DND-41 (cell line): Measurements from ENCODE around the gene TMEM258.

ENCODE experiments used
- ATAC-seq: fragments of 200-7000 bp; cut with Tn5 transposase; 3 replicates; pipeline ENCODE4 v1.9.1; 2021; ENCODE audit warnings: low read depth; ENCODE audit not compliant: insufficient read depth
- DNase-seq: peaks from one replicate; pipeline ENCODE4 v3.0.0-alpha.2; 2020
- H2AFZ ChIP-seq: 2 replicates; pipeline ENCODE4 v1.6.0; 2012; ENCODE audit warnings: low read depth, low read length
- H3K27ac ChIP-seq: 2 replicates; pipeline ENCODE4 v1.5.1; 2012; ENCODE audit warnings: low read length, inconsistent platforms
- H3K27me3 ChIP-seq: fragments of 200-600 bp; sonication (generic); 2 replicates; pipeline ENCODE4 v1.6.0; 2012; ENCODE audit warnings: low read length, mild to moderate bottlenecking, inconsistent platforms; ENCODE audit not compliant: insufficient read depth, poor library complexity
- H3K36me3 ChIP-seq: 2 replicates; pipeline ENCODE4 v1.5.1; 2012; ENCODE audit warnings: low read length, inconsistent platforms; ENCODE audit not compliant: insufficient read depth
- H3K4me1 ChIP-seq: 2 replicates; pipeline ENCODE4 v1.5.1; 2012; ENCODE audit warnings: mild to moderate bottlenecking, low read length; ENCODE audit not compliant: insufficient read depth
- H3K4me2 ChIP-seq: 2 replicates; pipeline ENCODE4 v1.6.0; 2012; ENCODE audit warnings: mild to moderate bottlenecking, moderate library complexity, low read length, inconsistent platforms; ENCODE audit not compliant: insufficient read depth
- H3K4me3 ChIP-seq, 2 experiments: fragments of 200-600 bp in 1 of 2; shearing (Covaris generic) in 1 of 2; 2 replicates each; pipeline ENCODE4 v1.5.1; 2012 to 2016; ENCODE audit warnings: inconsistent platforms in 2 of 2, low read length in 2 of 2, mild to moderate bottlenecking in 2 of 2, low read depth in 1 of 2, moderate library complexity in 1 of 2
- H3K79me2 ChIP-seq: 2 replicates; pipeline ENCODE4 v1.6.0; 2012; ENCODE audit warnings: low read length, inconsistent platforms; ENCODE audit not compliant: insufficient read depth
- H3K9ac ChIP-seq: 2 replicates; pipeline ENCODE4 v1.6.0; 2012; ENCODE audit warnings: low read depth, mild to moderate bottlenecking, inconsistent platforms, low read length, moderate library complexity
- H3K9me3 ChIP-seq: 2 replicates; pipeline ENCODE4 v1.5.1; 2012; ENCODE audit warnings: low read length, moderate library complexity, mild to moderate bottlenecking, inconsistent platforms; ENCODE audit not compliant: insufficient read depth, severe bottlenecking
- H4K20me1 ChIP-seq: 2 replicates; pipeline ENCODE4 v1.6.0; 2012; ENCODE audit warnings: low read length; ENCODE audit not compliant: insufficient read depth
- CTCF ChIP-seq: IDR thresholded peaks from 2 replicates; pipeline ENCODE4 v1.5.1; 2012; ENCODE audit warnings: borderline replicate concordance, low read length, moderate library complexity, mild to moderate bottlenecking; ENCODE audit not compliant: poor library complexity, severe bottlenecking; ENCODE audit errors: extremely low read depth
- EZH2 ChIP-seq: IDR thresholded peaks from 3 replicates; pipeline ENCODE4 v1.6.1; 2012; ENCODE audit warnings: borderline replicate concordance, low read depth, mild to moderate bottlenecking, moderate library complexity, low read length, inconsistent platforms; ENCODE audit not compliant: severe bottlenecking

Gene TMEM258

DNA sequence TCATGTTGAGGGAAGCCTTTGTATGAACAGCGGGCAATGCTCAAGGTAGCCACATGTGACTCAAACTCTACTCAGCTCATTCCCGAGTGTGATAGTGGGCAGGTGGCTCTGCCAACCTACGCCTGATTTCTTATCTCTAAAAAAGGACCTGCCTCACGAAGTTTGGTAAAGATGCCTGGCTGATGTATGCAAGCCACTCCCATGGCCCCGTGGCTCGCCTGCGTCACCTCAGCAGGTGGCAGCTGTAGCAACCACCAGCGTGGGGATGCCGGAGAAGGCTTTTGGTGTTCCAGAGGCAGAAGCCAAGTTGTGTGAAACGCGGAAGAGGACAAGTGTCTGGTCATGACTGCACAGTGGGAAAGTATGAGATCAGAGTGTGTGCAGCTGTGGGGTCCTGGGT is 41.1 kb upstream of the TMEM258 start:
- DNase-seq: no peak
- H3K9me3 ChIP-seq: no peaks in the 10 kb centered on the region
- H3K27ac ChIP-seq: peak overlapping the region; percentile 99
- ATAC-seq: no peak
- no peak for TF ChIP-seq EZH2
- no peak for TF ChIP-seq CTCF
- H2AFZ ChIP-seq: no peak overlapping the region
- peak overlapping the region; percentile 81 for H3K4me2 ChIP-seq
- peaks cover 56% of the 10 kb centered on the region for H4K20me1 ChIP-seq
- H3K27me3 ChIP-seq: no peaks in the 10 kb centered on the region
- H3K36me3 ChIP-seq: peaks cover 81% of the 10 kb centered on the region
- peak overlapping the region; percentile 90 for H3K9ac ChIP-seq
- H3K79me2 ChIP-seq: peaks cover 97% of the 10 kb centered on the region
- H3K4me1 ChIP-seq: peaks cover 72% of the 10 kb centered on the region
- H3K4me3 ChIP-seq: peak overlapping the region in 1 of 2 experiments; percentile 84; a peak in 2 of 4 replicates

- H3K4me1 ChIP-seq: peaks cover 72% of the 10 kb centered on the region
- H2AFZ ChIP-seq: no peak overlapping the region
- no peak for TF ChIP-seq CTCF
- no peak for TF ChIP-seq EZH2
- H3K36me3 ChIP-seq: peaks cover 77% of the 10 kb centered on the region
- H3K9ac ChIP-seq: peak overlapping the region; percentile 90
- peak overlapping the region; percentile 99 for H3K27ac ChIP-seq
- no peaks in the 10 kb centered on the region for H3K27me3 ChIP-seq
- peaks cover 95% of the 10 kb centered on the region for H3K79me2 ChIP-seq
- DNase-seq (no peak), ATAC-seq (no peak)
- peak overlapping the region; percentile 81 for H3K4me2 ChIP-seq
- H3K4me3 ChIP-seq: peak overlapping the region in 1 of 2 experiments; percentile 84; a peak in 2 of 4 replicates
- H4K20me1 ChIP-seq: peaks cover 49% of the 10 kb centered on the region
- H3K9me3 ChIP-seq: no peaks in the 10 kb centered on the region
These were observed 40.4 kb upstream of the TMEM258 start for GRCh38 chr11:61832754-61833153.

DNA sequence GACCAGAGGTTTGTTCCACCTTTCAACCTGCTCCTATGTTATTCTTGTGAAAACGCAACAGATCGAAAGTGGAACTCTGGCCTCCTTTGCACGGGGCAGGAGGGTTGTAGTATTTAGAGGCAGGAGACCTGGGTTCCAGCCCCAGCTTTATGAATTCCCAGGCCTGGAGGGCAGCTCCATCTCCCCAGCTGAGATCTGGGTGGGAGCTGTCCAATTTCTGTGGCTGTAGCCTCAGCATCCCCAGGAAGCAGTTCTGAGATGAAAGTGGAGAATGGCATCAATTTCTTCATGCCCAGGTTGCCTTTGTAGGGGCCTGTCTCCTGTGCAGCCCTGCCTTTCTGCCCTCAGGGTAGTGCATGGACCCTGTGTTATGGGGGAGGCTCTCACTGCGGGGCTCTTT is 39.8 kb upstream of the TMEM258 start:
- H3K4me2 ChIP-seq: peak overlapping the region; percentile 81
- H3K27me3 ChIP-seq: no peaks in the 10 kb centered on the region
- peak overlapping the region; percentile 90 for H3K9ac ChIP-seq
- no peak for DNase-seq
- peak overlapping the region in 1 of 2 experiments; percentile 84; a peak in 1 of 4 replicates for H3K4me3 ChIP-seq
- H2AFZ ChIP-seq: no peak overlapping the region
- no peaks in the 10 kb centered on the region for H3K9me3 ChIP-seq
- H3K79me2 ChIP-seq: peaks cover 94% of the 10 kb centered on the region
- peaks cover 70% of the 10 kb centered on the region for H3K4me1 ChIP-seq
- H3K27ac ChIP-seq: peak overlapping the region; percentile 99
- peaks cover 72% of the 10 kb centered on the region for H3K36me3 ChIP-seq
- TF ChIP-seq CTCF (no peak), EZH2 (no peak)
- peaks cover 43% of the 10 kb centered on the region for H4K20me1 ChIP-seq
- ATAC-seq: no peak
